Cerebellar cortex (tissue), 1 donor: ENCODE results near the gene PPM1N.

ENCODE experiments used
- DNase-seq: peaks from one replicate; pipeline ENCODE4 v3.0.0-alpha.2; 2015; ENCODE audit warnings: low spot score

PPM1N gene

DNA sequence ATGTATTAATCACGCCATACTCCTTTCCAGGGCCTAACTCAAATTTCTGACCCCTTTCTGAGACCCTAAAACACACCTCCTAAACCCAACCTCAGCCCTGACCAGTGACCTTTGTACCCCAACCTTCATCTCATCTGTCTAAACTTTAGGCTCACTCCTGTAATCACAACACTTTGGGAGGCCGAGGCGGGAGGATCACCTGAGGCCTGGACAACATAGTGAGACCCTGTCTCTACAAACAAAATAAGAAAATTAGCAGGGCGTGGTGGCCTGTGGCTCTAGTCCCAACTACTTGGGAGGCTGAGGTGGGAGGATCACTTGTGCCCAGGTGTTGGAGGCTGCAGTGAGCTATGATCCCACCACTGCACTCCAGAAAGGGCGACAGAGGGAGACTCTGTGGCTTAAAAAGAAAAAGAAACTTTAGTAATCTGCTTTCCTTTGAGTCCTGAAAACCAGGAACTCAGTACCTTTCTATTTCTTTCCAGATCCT is 6.1 kb upstream of the PPM1N start:
- no peak for DNase-seq

DNA sequence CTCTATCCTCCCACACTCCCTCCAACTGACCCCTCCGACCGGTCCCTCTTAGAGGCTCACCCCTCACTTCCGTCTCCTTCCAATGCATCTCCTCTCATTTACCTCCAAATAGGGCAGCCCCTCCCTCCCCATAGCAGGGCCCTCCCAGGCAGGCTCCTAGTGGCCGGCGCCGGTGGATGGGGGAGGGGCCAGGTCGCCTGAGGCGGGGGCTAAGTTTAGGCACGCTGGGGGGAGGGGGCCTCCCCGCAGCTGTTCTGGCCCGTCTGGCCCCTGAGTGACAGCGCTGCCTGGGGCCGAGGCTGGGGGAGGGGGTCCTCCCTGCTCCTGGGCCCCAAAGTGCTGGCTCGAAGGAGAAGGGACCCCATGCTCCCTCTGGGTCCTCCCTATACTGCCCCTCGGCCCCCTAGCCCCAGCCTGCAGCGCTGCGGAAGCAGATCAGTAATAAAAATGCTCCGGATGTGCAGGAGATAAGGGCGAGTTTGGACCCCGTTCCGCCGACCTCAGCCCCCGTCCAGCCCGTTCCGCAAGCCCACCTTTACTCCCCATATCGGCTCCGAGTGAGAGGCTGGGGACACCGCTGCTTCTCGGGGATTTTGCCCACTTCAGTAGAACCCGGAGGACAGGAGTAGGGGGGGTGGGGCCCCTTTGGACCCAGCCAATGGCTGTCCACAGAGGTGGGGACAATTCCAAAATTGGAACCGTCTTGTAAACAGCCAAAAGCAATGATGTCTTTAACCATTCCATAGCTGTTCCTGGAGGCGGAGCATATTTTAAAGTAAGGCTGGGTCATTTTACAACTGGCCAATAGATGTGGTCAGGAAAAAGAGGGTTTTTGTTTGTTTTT is 5.4 kb upstream of the PPM1N start:
- peak; percentile 94 for DNase-seq

DNA sequence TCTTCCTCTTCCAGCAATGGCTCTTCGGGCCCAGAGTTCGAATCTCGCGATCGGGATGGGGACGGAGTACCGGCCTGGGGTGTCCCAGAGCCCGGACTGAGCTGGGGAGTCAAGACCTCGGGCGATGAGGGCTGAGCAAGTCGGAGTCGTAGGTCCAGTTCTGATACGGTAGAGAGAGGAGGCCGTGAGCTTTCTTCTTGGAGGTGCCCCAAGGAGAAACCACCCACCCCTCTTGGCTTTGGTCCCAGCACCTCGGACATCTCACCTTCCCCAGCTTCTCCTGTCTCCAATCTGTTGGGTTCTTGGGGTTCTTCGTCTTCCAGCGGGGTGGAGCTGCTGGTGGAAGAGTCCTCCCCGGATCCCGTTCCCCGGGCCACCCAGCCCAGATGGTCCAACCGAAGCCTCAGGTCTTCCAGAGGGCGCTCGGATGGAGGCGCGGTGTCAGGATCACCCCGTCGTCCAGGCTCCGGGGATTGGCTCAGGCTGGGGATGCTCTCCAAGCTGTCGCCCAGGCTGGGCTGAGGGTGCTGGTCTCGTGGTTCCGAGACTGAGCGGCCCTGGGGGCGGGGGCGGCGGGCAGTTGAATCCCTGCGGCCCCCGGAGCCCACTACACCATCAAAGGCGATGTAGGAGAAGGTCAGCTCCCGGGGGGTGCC is 3.9 kb upstream of the PPM1N start:
- DNase-seq: no peak

DNA sequence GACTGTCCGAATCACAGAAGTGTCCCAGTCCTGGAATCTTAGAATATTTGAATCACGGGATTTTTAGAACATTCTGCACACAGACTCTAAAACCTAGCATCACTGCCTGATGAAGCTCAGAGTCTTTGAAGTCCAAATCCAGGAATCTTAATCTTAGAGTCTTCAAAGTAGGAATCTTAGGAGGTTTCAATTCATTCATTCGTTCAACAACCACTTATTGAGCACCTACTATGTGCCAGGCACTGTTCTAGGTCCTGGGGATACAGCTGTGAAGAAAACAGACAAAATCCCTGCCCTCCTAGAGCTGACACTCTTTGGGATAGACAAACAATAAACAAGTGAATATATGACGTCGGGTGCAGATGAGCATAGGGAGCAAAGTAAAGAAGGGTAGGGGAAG is 3.1 kb upstream of the PPM1N start:
- DNase-seq: no peak

DNA sequence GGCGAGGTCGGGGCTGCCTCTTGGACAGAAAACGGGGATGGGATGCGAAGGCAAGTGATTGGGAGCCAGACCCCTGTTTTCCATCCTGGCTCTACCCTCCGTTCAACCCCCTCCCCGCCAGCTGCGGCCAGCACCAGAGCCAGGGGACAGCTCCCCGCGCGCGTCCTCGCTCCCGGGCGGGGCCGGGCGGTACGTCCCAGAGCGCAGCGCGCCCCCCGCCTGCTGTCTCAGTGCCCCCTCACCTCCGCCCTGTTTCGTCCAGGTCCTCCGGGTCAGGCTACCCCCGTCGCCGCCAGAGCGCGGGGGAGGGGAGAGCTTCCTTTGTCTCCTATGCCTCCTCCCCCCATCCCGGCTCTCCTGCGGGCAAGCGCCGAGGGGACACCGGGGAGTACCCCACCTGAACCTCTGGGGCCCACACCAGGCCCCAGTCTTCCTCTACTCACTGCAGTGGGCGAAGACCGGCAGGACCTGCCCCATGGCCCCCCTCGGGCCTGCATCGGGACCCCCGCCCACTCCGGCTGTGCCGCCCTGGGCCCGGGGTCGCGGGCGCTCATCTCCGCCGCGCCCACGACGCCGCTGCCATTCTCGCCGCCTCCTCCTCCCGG is 1.8 kb upstream of the PPM1N start:
- no peak for DNase-seq

DNA sequence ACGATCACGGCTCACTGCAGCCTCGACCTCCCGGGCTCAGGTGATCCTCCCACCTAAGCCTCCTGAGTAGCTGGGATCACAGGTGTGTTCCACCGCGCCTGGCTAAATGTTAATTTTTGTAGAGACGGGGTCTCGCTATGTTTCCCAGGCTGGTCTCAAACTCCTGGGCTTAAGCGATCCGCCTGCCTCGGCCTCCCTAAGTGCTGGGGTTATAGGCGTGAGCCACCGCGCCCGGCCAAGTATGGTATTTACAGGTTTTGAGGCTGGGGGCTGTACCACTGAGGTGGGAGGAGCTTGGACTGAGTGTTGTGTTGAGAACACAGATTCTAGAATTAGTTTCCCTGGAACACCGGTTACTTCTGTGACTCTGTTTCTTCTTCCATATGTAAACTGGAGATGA is 452 bp upstream of the PPM1N start:
- no peak for DNase-seq

DNA sequence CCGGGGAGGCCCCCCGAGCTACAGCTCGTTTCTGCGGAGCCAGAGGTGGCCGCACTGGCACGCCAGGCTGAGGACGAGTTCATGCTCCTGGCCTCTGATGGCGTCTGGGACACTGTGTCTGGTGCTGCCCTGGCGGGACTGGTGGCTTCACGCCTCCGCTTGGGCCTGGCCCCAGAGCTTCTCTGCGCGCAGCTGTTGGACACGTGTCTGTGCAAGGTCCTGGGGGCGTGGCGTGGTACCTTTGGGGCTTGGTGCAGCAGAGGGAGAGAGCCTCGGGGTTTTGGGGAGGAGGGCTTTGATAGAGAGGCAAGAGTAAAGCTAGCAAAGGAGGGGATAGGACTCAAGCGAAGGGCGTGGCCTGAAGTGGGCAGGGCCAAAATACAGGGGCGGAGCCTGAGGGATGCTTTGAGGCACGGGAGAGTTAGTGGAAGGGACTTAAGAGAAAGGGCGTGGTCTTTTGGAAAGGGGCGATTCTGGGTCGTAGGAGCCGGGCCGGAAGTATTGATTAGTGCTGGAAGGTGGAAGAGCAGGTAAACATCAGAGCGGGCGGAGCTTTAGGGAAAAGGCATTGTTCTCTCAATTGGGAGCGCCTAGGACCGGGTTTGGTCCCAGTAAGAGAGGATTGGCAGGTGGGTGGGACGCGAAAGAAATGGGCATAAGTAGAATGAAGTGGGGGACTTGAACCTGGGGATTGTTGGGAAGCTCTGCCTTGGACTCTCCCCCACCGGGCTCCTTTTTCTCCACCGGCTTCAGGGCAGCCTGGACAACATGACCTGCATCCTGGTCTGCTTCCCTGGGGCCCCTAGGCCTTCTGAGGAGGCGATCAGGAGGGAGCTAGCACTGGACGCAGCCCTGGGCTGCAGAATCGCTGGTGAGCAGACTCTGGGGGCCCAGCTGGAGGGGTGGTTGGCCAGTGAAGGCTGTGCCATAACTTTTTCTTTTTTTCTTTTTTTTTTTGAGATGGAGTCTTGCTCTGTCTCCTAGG is 1.2 kb downstream of the PPM1N start:
- no peak for DNase-seq

DNA sequence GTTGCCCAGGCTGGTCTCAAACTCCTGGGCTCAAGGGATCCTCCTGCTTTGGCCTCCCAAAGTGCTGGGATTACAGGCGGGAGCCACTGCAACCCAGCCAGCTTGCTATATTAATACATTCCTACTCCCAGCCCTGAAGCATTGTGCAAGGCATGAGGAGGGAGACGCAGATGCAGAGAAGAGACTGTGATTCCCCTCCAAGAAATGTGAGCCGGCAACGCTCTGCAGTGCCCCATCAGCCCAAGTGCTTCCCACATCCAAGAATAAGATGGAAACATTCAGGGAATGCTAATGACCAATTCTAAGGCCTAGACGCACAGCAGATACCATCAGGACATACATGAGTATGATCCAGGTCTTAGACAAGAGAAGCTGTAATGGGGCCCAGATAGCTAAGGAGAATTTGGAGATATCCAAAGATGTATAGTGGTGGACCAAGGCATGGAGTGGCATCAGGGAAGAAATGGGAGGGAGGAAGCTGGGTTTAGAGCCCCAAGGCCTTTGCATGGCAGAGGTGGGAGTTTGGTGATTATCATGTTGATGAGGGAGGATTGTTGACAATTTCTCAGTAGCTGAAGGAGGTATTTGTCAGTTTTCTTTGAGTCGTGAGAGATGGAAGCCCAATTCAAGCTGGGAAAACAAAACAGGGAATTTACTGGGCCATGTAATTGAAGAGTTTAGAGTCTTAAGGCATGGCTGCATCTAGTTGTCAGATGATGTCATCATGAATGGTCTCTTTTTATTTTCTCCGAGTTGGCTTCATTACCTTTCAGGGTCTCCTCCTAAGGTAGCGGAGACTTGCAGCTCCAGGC is 2.9 kb downstream of the PPM1N start:
- no peak for DNase-seq

DNA sequence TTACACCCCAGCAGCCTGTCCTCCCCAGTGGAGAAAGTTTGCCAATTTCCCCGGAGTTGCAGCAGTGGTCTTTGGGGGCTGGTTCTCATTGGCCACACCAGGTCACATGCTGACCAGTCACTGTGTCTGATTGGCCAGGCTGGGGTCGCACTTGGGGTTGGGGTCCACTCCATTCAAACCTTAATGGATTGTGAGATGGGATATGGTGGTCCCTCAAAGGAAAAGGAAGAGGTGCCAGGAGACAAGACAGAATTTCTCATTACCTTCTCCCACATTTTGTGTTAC is 3.4 kb downstream of the PPM1N start:
- no peak for DNase-seq

DNA sequence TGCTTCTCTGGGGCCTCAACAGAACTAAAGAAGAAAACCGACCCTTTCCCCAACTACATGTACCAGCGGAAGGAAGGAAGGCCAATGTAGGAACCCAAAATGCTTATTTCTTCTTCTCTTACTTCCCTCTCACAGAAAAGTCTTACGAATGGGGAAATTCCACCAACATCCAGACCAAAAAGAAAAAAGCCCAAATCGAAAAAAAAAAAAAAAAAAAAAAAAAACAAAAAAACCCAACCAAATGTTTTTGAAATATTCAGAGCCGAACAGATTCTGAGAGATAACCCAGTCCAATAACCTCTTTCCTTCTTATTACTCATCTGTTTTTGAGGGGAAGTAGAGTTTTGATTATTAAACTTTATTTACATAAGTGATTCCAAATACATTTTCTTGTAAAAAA is 3.9 kb downstream of the PPM1N start:
- no peak for DNase-seq

DNA sequence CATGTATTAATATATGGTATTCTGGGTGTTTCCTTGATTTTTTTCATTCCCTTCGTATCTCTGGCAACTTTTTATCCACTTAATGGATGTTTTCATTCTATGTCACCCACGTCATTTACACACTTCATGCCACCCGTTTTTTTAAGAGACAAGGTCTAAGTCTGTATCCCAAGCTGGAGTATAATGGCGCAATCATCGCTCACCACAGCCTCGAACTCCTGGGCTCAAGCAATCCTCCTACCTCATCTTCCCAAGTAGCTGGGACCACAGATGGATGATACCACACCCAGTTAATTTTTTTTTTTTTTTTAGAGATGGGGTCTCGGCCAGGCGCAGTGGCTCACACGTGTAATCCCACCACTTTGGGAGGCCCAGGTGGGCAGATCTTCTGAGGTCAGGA is 5.7 kb downstream of the PPM1N start:
- DNase-seq: no peak

DNA sequence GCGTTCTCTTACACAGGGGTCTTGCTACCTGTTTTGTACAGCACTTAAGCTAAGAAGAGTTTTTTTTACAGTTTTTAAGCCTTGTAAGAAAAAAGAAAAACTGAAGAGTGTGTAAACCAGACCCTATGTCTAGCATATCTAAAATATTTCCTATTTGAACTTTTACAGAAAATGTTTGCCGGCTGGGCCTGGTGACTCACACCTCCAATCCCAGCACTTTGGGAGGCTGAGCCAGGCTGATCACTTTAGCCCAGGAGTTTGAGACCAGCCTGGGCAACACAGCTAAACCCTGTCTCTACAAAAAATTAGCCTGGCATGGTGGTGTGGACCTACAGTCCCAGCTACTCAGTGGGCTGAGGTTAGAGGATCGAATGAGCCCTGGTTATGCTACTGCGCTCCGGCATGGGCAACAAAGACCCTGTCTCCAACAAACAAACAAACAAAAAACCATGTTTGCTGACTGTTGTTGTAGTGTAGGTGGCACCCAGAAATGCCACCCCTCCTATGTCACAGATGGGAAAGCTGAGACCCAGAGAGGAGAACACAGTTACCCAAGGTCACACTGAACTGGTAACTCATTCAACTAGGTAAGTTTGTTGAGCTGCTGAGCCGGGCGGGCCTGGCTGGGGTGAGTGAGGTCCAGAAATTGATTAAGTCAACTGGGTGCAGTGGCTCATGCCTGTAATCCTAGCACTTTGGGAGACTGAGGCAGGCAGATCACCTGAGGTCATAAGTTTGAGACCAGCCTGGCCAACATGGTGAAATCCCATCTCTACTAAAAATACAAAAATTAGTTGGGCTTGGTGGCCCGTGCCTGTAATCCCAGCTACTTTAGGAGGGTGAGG is 7.1 kb downstream of the PPM1N start:
- DNase-seq: no peak

DNA sequence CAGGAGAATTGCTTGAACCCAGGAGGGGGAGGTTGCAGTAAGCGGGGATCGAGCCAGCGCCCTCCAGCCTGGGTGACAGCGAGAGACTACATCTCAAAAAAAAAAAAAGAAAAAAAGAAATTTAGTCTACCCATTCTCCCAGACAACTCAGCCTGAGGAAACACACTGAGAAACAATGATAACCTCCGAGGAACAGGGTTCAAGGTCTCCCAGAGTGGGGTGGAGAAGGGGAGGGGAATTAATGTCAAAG is 7.7 kb downstream of the PPM1N start:
- DNase-seq: no peak

DNA sequence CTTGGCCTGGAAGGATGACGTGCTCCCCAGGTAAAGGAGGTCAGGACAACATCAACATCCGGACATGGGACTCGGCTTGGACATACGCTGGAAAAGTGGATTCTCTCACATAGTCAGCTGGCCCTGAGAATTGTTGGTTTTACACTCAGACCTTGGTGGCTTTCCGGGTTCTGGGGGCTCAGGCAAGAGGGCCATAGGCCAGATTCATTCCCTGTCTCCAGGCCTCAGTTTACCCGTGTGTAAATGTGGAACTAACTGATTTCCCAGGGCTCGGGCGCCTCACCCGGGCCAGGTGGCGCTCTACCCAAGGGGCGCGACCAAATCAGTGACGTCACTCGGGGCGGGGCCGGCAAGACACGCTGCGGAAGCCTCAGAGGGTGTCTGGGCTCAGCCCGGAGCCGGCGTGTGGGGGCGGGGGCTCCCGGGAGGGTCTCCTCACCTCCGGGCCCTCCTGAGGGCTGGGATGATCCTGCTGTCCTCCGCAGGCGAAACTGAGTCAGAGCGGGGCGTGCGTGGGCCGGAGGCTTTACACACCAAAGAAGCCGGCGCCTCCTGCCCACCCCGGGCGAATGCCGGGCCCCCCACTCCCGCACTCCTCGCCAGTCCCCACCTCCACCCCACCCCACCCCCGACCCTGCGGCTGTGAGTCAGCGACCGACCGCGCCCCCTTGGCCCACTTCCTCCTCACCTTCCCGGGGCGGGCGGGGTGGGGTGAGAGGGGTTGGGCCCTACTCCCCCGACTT is 8.2 kb downstream of the PPM1N start:
- peak; percentile 91 for DNase-seq

DNA sequence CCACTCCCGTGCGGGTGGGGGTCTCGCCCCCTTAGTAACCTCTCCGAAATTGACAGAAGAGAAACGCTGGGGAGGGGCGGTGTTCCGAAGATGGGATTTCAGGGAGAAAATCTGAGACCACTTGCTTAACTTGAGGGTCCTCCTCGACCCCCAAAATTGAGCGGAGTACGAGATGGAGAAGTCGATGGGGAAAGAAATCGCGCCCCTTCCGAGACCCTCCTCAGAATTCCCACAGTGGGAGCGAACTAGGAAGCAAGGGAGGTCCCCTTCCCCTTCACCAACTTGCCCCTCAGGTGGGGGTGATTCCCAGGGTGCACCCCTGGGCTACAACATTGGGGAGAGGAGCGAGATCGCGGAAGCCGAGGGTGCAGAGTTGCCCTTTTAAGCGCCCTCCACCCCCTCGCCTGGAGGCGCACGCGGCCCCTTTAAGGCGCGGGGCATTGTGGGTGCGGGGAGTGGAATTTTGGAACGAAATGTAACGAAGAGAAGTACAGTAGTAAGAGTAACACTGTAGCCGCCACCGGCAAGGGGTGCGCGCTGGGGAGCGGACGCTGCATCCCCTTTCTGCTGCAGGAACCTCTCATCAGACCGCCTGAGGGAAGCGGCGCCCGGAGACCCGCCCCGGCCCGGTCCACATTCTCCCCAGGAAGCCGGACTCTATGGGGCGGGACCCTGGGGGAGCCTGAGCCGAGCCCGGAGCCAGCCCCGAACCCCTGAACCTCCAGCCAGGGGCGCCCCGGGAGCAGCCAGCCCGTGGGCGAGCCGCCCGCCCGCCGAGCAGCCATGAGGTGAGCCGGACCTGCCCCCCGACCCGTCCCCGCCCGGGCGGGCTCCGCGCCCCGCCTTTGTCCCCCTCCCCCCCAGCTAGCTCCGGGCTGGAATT is 9.0 kb downstream of the PPM1N start, which contains the start of gene VASP:
Gene VASP (plus strand): TSS at position 491 of the 883 bp plus-strand sequence. CDS start 293 bp downstream, at position 784.
- DNase-seq: peak; percentile 88

DNA sequence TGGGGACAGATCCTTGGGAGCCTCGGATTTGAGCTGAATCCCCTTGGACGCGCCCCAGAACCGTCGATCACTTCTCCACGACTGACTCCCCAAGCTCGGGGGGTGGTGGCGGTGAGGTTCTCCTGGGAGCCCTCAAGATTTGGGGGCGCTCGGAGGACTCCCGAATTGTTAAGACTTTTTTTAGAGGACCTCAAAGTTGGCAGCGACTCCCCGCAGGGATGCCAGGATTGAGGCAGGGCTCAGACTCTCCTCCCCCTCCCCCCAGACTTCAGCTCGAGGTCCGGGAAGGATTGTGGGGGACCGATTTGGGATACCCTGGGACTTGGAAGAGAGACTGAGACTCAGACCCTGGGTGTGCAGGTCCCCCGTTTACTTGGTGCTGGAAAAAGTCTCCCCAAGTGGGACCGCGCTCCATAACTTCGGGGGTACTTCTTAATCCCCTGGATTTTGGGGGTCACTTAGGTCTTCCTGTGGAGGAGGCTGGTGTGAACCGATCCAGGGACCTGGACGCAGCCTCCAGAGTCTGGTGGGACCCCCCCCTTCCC is 9.7 kb downstream of the PPM1N start:
- no peak for DNase-seq

DNA sequence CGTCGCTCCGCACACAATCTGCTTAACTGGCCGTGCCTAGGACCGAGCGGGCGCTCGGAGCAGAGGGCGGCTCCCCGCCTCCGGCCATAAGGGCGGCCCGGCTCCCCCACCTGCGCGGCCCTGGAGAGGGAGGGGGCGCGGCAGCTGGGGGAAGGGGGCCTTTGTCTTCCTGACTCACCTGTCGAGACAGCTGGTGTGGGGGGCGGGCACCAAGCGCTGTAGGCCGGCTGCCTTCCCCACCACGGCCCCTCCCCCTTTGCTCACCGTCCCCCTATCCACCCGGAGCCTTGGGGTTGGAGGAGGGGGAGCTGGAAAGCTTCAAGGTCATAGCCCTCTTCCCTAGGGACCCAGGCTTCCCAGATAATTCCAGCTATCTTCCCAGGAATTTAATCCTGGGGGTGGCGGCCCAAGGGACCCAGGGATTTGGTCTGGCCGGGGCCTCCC is 10.2 kb downstream of the PPM1N start:
- DNase-seq: no peak
